HG02571 (cell line): ENCODE data around the gene SLK.

ENCODE experiments used
- ATAC-seq: cut with Tn5 transposase; IDR thresholded peaks from one replicate; pipeline ENCODE4 v1.9.1; 2021; ENCODE audit warnings: mild to moderate bottlenecking, moderate library complexity; ENCODE audit not compliant: unreplicated experiment

The SLK gene

GRCh38 chr10:104032144-104032775, 65.3 kb downstream of the SLK start:
- no peak for ATAC-seq

DNA sequence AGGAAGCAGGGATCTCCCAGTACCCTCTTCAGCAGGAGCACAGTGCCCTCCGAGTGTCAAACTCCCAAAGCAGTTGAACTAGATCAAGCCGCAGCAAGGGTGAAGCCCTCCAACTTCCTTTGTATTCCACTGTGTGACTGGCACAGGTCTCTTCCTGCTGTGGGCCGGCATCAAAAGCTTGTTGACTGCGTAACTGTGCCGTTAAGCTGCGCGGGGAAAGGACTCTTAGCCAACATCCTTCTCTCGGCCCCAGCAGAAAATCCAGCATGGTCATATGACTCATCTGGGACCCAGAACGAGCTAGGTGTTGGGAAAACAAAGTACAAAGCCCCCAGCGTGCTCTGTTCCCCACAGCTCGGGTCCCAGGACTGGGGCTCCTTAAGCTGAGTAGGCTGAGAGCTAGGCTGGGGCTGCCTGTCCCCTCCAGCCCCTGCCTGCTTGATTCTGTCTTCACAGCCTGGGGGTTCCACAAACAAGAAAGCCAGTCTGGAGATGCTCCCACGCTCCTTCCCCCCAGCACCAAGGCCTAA, 66.5 kb downstream of the SLK start:
- no peak for ATAC-seq

DNA sequence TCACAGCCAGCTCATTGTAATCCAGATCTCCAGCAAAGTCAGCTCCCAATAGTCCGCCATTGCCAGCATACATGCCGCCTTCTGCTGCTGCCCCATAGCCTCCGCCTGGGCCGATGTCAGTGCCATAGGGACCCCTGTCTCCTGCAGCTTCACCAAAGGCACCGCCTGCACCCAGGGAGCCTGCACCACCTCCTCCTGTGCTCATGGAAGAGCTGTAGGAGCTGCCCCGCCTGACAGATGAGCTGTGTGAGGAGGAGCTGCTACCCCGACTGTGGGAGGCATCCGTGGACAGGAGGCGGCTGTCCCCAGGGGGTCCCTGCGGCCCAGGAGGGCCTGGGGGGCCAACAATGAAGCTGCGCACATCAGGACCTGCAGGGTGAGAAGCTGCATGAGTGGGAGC, 67.0 kb downstream of the SLK start:
- ATAC-seq: no peak

GRCh38 chr10:104034401-104035193, 67.7 kb downstream of the SLK start:
- no peak for ATAC-seq

DNA sequence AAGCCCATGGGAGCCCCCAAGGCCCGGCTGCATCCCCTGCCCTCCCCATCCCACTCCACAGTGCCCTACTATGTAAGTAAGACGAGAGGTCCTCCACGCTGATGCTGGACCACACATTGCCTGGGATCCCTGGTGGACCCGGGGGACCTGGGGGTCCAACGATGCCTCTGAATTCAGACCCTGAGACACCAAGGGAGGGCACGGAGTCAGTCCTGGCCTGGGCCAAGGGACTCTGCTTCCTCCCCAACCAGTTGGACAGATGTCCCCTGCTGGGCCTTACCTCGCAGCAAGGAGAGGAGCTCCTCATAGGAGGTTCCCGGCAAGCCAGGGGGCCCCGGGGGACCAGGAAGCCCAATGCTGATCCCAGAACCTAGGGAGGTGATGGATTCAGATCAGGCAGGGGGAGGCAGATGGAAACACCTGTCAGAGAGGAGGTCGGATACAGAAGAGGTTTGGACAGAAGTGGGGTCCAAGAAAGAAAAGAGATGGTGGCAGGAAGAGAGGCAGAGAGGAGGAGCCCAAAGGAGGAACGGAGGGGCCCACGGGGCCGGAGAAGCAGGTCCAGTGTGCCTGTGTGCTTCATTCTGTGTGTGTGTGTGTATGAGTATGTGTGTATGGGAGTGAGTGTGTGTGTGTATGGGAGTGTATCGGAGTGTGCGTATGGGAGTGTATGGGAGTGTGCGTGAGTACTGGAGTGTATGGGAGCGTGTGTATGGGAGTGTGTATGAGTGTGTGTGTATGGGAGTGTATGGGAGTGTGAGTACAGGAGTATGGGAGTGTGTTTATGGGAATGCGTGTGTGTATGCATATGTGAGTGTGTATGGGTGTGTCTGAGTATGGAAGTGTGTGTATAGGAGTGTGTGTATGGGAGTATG, 68.5 kb downstream of the SLK start:
- no peak for ATAC-seq

GRCh38 chr10:104036069-104036384, 69.1 kb downstream of the SLK start:
- ATAC-seq: no peak

- no peak for ATAC-seq
Measured at GRCh38 chr10:104036518-104037260, 69.7 kb downstream of the SLK start.

DNA sequence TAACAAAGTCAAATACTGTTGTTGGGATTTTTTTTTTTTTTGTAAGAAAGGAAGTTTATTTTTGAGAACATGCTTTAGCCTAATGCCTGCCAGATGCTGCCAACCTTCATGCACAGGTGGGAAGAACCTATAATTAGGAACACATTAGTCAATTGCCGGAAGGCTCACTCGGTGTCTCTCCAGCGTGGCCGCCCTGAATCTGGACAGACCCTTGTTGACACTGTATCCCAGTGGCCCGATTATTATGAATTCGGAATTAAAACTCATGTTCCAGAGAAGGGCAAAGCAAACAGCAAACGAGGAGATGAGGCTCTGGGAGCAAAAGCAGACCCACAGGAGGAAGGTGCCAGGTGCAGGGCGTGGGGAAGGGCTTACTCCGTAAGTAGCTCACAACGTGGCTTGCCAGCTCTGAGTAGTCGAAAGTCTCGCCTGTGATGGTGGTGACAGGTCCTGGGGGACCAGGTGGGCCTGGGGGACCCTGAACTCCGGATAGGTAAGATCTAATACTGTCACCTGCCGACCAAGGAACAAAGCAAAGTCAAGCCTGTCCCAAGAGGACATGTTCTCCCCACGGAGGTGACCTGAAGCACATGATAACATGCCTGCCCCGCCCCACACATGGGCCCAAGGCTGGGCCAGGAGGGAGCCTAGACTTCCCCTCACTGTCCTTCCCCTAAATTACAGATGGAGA, 70.5 kb downstream of the SLK start:
- no peak for ATAC-seq

- ATAC-seq: no peak
Measured at GRCh38 chr10:104038537-104038936, 71.6 kb downstream of the SLK start.

- no peak for ATAC-seq
Measured at GRCh38 chr10:104038958-104039752, 72.2 kb downstream of the SLK start.

GRCh38 chr10:104040382-104040781, 73.4 kb downstream of the SLK start:
- no peak for ATAC-seq

DNA sequence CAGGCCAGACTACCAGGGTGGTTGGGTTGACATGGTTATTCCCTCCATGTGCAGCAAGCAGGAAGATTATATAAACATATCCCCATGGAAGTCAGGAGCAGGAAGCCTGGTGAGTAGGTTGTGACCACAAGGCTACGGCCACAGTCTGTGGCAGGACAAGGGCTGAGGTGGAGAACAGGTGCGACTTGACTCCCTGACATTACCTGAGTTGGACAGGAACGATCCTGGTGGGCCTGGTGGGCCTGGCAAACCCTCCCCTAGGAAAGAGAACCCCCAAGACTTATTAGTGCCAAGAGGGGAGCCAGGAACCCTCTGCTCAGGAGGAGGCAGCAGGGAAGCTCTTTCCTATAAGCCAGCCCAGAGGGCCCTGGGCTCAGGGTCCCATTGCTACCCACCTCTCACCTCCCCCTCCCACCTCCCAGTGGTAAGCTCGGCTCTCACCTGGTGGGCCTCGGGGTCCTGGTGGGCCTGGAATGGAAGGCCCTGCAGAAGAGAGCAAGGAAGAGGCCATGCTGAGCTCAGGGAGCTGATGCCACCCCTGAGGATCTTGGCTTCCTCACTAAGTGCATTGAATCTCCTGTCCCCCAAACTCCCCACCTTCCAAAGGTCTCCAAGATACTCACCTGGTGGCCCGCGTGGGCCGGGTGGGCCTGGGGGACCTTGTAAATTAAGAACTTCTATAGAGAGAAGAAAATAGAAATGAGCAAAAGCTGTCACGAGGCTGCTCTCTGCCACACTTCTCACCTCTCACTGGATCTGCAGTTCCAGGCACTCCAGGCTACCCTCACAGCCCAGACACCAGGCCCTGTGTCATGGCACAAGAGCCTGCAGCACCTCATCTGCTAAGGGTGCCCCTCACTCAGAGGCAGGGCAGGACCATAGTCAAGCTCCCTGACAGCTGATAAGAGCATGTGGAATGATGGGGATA, 74.2 kb downstream of the SLK start:
- no peak for ATAC-seq

- no peak for ATAC-seq
Measured at GRCh38 chr10:104041891-104042535, 75.1 kb downstream of the SLK start.

DNA sequence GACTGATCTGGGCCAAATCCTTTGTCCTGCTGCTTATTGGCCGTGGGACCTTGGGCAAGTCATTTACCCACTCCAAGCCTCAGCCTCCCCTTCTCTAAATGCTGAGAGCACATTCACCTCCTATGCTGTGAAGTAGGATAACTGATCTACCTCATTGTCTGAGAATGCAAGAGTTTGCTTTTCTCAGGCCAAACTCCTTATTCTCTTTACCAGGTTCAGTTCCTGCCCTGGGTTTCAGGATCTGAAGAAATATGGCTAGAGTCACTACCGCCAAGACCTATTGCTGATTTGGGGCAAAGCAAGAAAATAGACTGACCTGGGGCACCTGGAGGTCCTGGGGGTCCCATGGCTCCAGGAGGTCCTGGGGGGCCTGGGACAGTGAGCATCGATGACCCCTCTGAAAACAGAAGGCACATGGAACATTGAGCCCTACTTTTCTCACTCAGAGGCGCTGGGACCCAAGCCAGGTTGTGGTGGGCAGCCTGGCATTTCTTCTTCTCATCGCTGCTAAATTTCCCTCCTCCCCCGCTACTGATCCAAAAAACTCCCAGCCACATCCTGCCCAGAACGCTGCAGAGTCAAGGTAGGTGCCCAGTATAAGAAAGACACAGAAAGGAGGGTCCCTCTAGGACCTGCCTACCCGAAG, 76.4 kb downstream of the SLK start:
- ATAC-seq: no peak

- no peak for ATAC-seq
Measured at GRCh38 chr10:104043854-104044253, 76.9 kb downstream of the SLK start.

GRCh38 chr10:104045151-104046089, 78.5 kb downstream of the SLK start:
- ATAC-seq: no peak
